Fibroblast of lung (primary cell): ENCODE results near the gene PRKAG2. TPM values are rescaled to one million over a fixed set of nuclear protein-coding genes. Genes with fewer than 3 reads are reported as not detected.

Experiments used
- DNase-seq, 2 donors: peaks; one replicate each; pipeline versions ENCODE4 v3.0.0 to v3.0.0-alpha.2; 2010; ENCODE audit warnings: low read depth in 2 of 2
- H2AFZ ChIP-seq: 2 replicates; pipeline ENCODE4 v1.5.1; 2012; ENCODE audit warnings: low read length, control low read depth, inconsistent platforms
- H3K27ac ChIP-seq: 2 replicates; pipeline ENCODE4 v1.5.1; 2011; ENCODE audit warnings: low read length, control low read depth; ENCODE audit not compliant: insufficient read depth
- H3K27me3 ChIP-seq: 2 replicates; pipeline ENCODE4 v1.5.1; 2011; ENCODE audit warnings: mild to moderate bottlenecking, low read length; ENCODE audit not compliant: control insufficient read depth, insufficient read depth
- H3K36me3 ChIP-seq: 2 replicates; pipeline ENCODE4 v1.5.1; 2011; ENCODE audit warnings: low read length; ENCODE audit not compliant: control insufficient read depth, insufficient read depth
- H3K4me1 ChIP-seq: 2 replicates; pipeline ENCODE4 v1.5.1; 2011; ENCODE audit warnings: low read length; ENCODE audit not compliant: control insufficient read depth, insufficient read depth; ENCODE audit errors: extremely low read depth
- H3K4me2 ChIP-seq: 2 replicates; pipeline ENCODE4 v1.5.1; 2011; ENCODE audit warnings: low read length, control low read depth; ENCODE audit not compliant: insufficient read depth; ENCODE audit errors: extremely low read depth
- H3K4me3 ChIP-seq, 4 experiments: fragments of 200-600 bp in 1 of 4; sonication (generic) in 1 of 4; replicated peaks in 1 of 4; 2 replicates each; pipeline ENCODE4 v1.5.1; 2011 to 2016; ENCODE audit warnings: low read length in 4 of 4, low read depth in 3 of 4, mild to moderate bottlenecking in 3 of 4, control low read depth in 2 of 4, inconsistent platforms in 1 of 4, mixed read lengths in 1 of 4; ENCODE audit not compliant: insufficient read depth in 1 of 4; ENCODE audit errors: control extremely low read depth in 1 of 4
- H3K79me2 ChIP-seq: 2 replicates; pipeline ENCODE4 v1.5.1; 2012; ENCODE audit warnings: mild to moderate bottlenecking, low read length, inconsistent platforms; ENCODE audit not compliant: control insufficient read depth, insufficient read depth
- H3K9ac ChIP-seq: 2 replicates; pipeline ENCODE4 v1.5.1; 2011; ENCODE audit warnings: mild to moderate bottlenecking, low read length, control low read depth; ENCODE audit not compliant: insufficient read depth
- H3K9me3 ChIP-seq: 2 replicates; pipeline ENCODE4 v1.5.1; 2012; ENCODE audit warnings: low read depth, low read length; ENCODE audit not compliant: control insufficient read depth, insufficient read depth
- H4K20me1 ChIP-seq: 2 replicates; pipeline ENCODE4 v1.5.1; 2011; ENCODE audit warnings: low read length; ENCODE audit not compliant: control insufficient read depth, insufficient read depth; ENCODE audit errors: extremely low read depth
- CTCF ChIP-seq, 2 donors: IDR thresholded peaks in 1 of 2; conservative IDR thresholded peaks in 1 of 2; 1 replicate in 1 of 2; 2 replicates in 1 of 2; pipeline ENCODE4 v1.5.1; 2011 to 2012; ENCODE audit warnings: low read length in 2 of 2, control low read depth in 1 of 2, inconsistent platforms in 1 of 2, low read depth in 1 of 2, mild to moderate bottlenecking in 1 of 2
- EZH2 ChIP-seq: IDR thresholded peaks from 2 replicates; pipeline ENCODE4 v1.5.1; 2012; ENCODE audit warnings: low read length, control low read depth, mild to moderate bottlenecking; ENCODE audit errors: missing control alignments
- polyA plus RNA-seq, 2 donors: library from polyadenylated mRNA; depleted of rRNA in 1 of 2; stranded (reverse) in 1 of 2; unstranded in 1 of 2; fragments of >200 nt; gene quantifications; 2 replicates each; pipeline ENCODE4 v1.2.1, GENCODE V29; 2011 to 2012; ENCODE audit warnings: missing spikeins in 1 of 2
- total RNA-seq: library from RNA; depleted of rRNA; stranded (reverse); fragments of >200 nt; gene quantifications from 2 replicates; pipeline ENCODE4 v1.2.1, GENCODE V29; 2014

Gene PRKAG2
- total and polyA plus RNA-seq, 2 donors (not counting 1 experiment from before 2014, with no cell fraction given) = 11.9 to 56.7 TPM

GRCh38 chr7:151894111-151895007 is 17.4 kb upstream of the PRKAG2 start:
- TF ChIP-seq EZH2 (no peak), CTCF (conservative IDR thresholded peaks at IDR 0.05 in 1 of 2, IDR thresholded peaks at IDR 0.05 in 1 of 2; ENCODE audit: low read depth in 1 of 2, low read length in 2 of 2) (no peak)
- H3K4me3 ChIP-seq = no peak overlapping the region
- no peaks in the 10 kb centered on the region for H3K79me2 ChIP-seq
- no peak overlapping the region for H3K4me2 ChIP-seq
- no peak overlapping the region for H2AFZ ChIP-seq
- no peak overlapping the region for H3K9ac ChIP-seq
- H4K20me1 ChIP-seq = no peaks in the 10 kb centered on the region
- no peaks in the 10 kb centered on the region for H3K36me3 ChIP-seq
- no peak overlapping the region for H3K27ac ChIP-seq
- H3K9me3 ChIP-seq = no peaks in the 10 kb centered on the region
- DNase-seq = no peak
- H3K27me3 ChIP-seq = peaks cover 6% of the 10 kb centered on the region
- H3K4me1 ChIP-seq = no peaks in the 10 kb centered on the region

GRCh38 chr7:151893405-151893923 is 16.5 kb upstream of the PRKAG2 start:
- no peak for DNase-seq
- H3K27ac ChIP-seq = no peak overlapping the region
- no peaks in the 10 kb centered on the region for H4K20me1 ChIP-seq
- H3K9me3 ChIP-seq = no peaks in the 10 kb centered on the region
- H3K4me1 ChIP-seq = no peaks in the 10 kb centered on the region
- no peak overlapping the region for H3K4me3 ChIP-seq
- no peak overlapping the region for H3K9ac ChIP-seq
- no peak for TF ChIP-seq CTCF (conservative IDR thresholded peaks at IDR 0.05 in 1 of 2, IDR thresholded peaks at IDR 0.05 in 1 of 2; ENCODE audit: low read depth in 1 of 2, low read length in 2 of 2)
- TF ChIP-seq EZH2 = no peak
- no peak overlapping the region for H3K4me2 ChIP-seq
- H3K79me2 ChIP-seq = no peaks in the 10 kb centered on the region
- no peaks in the 10 kb centered on the region for H3K36me3 ChIP-seq
- H2AFZ ChIP-seq = no peak overlapping the region
- peaks cover 6% of the 10 kb centered on the region for H3K27me3 ChIP-seq

- TF ChIP-seq CTCF (conservative IDR thresholded peaks at IDR 0.05 in 1 of 2, IDR thresholded peaks at IDR 0.05 in 1 of 2; ENCODE audit: low read depth in 1 of 2, low read length in 2 of 2) (no peak), EZH2 (no peak)
- no peak overlapping the region for H3K4me2 ChIP-seq
- H2AFZ ChIP-seq = no peak overlapping the region
- no peak for DNase-seq
- no peaks in the 10 kb centered on the region for H3K9me3 ChIP-seq
- peaks cover 6% of the 10 kb centered on the region for H3K27me3 ChIP-seq
- H4K20me1 ChIP-seq = no peaks in the 10 kb centered on the region
- H3K79me2 ChIP-seq = no peaks in the 10 kb centered on the region
- H3K36me3 ChIP-seq = no peaks in the 10 kb centered on the region
- no peak overlapping the region for H3K4me3 ChIP-seq
- no peak overlapping the region for H3K27ac ChIP-seq
- H3K9ac ChIP-seq = no peak overlapping the region
- no peaks in the 10 kb centered on the region for H3K4me1 ChIP-seq
Observed at GRCh38 chr7:151891753-151892152, 14.8 kb upstream of the PRKAG2 start.
